Activated naive CD4-positive, alpha-beta T cell (primary cell): Measurements from ENCODE around the gene UHRF1.

ENCODE experiments used
- DNase-seq, 4 experiments: peaks; one replicate each; lab custom pipeline; 2025; lab: John Stamatoyannopoulos, UW

The UHRF1 gene

DNA sequence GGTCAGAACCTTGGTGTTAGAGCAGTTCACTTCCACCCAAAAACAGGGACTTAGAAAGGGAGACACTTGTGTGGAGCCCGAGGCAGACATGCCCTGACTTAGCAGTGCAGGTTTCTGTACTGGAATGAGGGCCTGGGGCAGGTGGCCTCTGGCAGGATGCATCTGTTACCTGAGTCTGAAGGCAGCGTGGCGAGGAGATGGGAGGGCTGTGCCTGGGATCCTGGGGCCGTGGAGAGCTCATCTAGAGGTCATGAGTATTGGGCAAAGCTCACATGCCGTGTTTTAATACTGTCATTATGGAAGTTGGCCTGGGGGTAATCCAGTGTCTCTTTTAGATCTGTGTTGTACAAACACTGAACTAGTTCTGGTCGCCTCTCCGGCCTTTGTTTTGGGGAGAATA is 81.0 kb downstream of the UHRF1 start:
- DNase-seq: no peak

DNA sequence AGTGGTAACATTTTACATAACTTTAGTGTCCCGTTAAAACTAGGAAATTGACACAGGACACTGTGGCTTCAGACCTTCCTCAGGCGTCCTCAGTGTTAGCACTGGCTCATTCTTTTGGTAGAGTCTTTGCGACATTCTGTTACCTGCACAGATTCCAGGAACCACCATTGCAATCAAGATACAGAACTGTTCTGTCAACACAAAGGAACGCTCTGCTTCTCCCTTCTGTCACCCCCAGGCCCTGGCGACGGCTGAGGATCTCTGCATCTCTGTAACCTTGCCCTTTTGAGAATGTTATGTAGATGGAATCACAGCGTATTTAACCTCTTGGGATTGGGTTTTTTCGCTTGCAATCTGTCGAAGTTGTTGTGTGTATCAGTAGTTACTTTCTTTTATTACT is 82.2 kb downstream of the UHRF1 start:
- no peak for DNase-seq

DNA sequence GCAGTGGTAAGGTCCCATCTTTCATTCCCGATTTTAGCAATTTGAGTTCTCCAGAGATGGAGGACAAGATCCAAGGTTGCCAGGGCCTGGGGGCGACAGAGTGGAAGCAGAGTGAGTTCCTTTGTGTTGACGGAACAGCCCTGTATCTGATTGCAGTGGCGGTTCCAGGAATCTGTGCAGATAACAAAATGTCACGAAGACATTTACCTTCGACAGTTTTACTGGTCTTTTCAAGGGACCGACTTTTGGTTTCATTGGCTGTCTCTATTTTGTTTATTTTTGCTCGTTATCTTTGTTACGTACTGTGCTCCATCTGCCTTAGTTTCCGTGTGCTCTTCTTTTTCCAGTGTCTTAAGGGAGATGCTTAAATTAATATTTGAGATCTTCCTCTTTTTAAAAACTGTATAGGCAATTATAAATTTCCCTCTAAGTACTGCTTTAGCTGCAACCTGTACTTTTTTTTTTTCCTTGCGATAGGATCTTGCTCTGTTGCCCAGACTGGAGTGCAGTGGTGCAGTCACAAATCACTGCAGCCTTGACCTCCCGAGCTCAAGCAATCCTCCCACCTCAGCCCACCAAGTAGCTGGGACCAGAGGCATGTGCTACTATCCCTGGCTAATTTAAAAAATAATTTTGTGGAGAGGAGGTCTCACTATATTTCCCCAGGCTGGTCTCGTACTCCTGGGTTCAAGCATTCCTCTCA is 82.8 kb downstream of the UHRF1 start:
- no peak for DNase-seq

DNA sequence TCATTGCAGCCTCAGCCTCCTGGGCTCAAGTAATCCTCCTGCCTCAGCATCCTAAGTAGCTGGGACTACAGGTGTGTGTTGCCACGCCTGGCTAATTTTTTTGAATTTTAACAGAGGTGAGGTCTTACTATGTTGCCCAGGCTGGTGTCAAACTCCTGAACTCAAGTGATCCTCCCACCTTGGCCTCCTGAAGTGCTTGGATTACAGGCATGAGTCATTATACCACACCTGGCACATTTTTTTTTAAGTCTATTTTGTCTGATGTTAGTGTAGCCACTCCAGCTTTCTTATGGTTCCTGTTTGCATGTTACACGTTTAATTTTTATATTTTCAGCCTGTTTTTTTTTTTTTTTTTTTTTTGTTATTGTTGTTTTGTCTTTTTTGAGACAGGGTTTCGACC is 84.4 kb downstream of the UHRF1 start:
- no peak for DNase-seq

DNA sequence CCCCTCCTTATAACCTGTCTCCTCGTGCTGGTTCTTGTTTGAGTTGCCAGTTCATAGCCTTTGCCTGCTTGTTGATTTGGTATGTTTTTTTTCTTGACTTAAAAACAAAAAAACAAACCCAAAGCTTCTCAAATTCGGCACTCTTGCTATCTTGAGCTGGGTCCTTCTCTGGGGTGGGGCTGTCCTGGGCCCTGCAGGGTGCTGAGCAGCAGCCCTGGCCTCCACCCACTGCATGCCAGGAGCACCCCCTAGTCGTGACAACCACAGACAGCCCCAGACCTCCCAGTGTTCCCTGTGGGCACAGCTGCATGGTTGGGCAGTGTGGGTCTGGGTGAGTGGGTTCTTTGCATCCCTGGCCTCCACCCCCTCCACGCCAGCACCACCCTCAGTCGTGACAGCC is 87.4 kb downstream of the UHRF1 start:
- DNase-seq: no peak

DNA sequence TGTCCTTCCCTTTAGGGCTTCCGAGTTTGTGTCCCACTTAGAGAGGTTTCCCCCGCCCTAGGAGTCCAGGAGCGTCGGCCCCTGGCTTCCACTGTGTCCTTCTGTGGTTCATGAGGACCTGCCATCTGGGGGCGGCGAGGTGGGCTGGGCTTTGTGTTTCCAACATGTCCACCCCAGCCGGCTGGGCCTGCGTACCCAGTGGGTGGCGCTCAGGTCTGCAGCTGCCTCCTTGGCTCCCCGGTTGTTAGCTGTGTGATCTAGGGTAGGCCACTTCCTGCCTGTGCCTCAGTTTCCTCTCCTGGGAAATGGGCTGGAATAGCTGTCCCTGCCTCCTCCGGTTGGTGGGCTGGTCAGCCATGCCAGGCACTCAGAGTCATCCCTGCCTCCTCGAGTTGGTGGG is 88.0 kb downstream of the UHRF1 start:
- no peak for DNase-seq

DNA sequence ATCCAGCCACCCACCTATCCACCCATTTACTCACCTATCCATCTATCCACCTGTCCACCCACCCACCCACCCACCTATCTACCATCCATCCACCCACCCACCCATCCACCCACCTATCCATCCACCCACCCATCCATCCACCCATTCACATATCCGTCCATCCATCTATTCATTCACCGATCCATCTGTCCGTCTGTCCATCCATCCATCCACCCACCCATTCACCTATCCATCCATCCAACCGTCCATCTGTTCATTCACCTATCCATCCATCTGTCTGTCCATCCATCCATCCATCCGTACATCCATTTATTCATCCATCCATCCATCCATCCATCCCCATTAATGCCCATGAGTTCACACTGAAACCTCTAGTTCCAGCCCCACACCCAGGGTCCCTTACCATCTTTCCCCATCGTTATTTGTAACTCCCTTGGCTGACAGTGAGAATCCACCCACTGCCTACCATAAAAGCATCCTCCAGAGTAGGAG is 90.9 kb downstream of the UHRF1 start:
- no peak for DNase-seq

DNA sequence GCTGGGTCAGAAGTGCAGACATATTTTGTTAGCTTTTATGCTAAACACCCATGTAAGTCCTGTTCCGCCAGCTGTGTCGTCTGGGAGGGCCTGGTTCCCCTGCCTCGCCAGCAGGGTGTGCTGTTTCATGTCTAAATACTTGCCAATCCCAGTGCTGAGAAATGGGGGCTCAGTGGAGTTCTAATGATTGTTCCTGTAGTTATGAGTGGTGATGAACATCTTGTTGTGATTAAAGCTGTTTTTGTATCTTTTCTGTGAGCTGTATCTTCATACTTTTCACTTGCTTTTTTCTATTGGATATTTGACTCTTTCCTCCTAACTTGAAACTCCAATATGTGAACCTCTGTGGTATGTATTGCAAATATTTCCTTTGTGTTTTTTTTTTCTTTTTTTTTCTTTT is 92.3 kb downstream of the UHRF1 start:
- no peak for DNase-seq

DNA sequence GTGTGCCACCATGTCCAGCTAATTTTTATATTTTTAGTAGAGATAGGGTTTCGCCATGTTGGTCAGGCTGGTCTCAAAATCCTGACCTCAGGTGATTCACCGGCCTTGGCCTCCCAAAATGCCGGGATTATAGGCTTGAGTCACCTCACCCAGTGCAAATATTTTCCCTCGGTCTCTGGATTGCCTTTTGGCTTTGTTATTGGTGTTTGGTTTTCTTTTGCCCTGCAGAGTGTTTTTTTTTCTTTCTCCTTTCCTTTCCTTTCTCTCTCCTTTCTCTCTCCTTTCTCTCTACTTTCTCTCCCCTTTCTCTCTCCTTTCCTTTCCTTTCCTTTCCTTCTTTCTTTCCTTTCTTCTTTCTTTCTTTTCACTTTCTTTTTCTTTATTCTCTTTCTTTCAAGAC is 92.8 kb downstream of the UHRF1 start:
- DNase-seq: no peak

DNA sequence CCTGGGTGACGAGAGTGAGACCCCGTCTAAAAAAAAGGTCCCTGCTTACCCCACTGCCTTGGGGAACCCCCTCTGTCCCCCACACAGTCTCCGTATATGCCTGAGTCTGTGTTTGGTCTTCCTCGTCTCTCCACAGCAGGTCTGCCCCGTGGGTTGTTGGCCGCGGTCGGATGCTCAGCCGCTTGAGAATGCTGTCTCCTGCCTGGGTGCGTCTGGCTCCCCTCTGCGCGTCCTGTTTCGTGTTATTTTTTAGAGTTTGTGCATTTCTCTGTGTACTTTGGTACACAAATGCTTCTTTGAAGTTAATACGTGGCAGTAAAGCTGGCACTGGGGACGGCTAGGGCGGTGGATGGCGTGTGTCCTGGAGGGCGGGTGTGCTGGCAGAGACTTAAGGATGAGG is 94.5 kb downstream of the UHRF1 start:
- DNase-seq: no peak

DNA sequence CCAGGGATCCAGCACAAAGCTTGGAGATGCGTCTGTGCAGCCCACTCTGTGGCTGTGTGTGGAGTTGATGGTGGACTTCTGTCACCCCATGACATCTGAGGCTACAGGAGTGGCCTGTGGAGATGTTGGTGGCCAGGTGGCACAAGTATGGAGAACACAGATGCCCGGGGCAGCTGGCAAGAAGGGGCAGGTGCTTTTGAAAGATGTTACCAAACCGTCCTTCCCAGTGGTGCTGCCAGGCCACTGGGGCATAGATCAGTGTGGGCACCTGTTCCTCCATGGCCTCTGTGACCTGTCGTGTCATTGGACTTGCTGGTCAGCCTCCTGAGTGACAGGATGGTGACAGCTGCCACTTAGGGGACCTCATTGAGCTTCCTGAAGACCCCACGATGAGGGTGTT is 95.8 kb downstream of the UHRF1 start:
- no peak for DNase-seq

DNA sequence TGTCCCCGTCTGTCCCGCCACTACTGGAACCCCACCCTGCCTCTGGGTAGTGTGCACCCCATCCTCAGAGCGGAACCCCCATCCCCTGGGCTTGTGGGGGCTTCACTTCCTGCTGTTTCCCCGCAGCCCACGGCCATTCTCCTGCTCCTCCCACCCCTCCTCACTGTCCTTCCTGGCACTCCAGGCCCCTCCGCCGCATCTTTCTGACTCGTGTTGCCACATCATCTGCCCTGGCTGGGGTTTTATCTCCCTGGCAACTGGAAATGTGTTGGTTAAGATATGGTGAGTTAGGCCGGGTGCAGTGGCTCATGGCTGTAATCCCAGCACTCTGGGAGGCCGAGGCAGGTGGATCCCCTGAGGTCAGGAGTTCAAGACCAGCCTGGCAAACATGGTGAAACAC is 96.9 kb downstream of the UHRF1 start:
- no peak for DNase-seq

DNA sequence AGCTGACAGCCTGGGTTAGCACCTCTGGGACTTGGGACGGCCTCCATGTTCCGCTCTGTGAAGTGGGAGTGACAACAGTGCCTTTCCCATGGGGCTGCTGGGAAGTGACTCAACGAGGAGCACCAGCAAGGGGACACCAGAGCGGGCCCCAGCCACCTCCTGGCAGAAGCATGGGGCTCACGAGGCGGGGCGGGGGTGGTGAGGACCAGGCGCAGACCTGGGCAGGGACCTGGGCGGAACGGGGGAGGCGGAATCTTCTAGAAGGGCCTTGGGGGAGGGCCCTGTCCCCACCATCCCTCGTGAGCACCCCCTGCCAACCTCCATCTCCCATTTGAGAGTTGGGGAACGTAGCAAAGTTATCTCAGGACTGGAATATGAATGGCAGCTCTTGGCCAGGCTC is 97.5 kb downstream of the UHRF1 start:
- no peak for DNase-seq
